ENCODE measurements around the gene TMPRSS11D. TPM values are rescaled to one million over a fixed set of nuclear protein-coding genes. Genes with fewer than 3 reads are reported as not detected.

The TMPRSS11D gene
- total RNA-seq, 4 donors from 2014 or later, result 45.0 to 208 (median 163) TPM

DNA sequence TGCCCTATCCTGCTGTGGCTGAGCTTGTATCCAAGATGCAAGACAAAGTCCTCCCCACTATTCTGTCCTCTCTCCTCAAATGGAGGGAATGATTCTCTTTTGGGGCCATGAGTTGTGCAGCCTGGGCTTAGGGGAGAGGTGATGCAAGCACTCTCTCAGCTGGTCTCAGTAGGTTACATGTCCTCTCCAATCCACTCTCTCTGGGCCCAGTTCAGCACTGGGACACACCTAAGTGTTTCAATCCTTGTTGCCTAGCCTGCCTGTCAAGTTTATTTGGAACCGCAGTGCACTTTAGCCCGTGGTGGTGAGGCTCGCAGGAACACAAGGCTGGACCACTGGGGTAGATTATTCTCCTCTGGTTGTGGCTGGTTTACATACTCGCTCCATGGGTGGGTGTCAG lies 23.8 kb upstream of the TMPRSS11D start:
- no peaks in the 10 kb centered on the region for H3K9me3 ChIP-seq
- intact Hi-C loops (cut with DNase I), result no loop called here

DNA sequence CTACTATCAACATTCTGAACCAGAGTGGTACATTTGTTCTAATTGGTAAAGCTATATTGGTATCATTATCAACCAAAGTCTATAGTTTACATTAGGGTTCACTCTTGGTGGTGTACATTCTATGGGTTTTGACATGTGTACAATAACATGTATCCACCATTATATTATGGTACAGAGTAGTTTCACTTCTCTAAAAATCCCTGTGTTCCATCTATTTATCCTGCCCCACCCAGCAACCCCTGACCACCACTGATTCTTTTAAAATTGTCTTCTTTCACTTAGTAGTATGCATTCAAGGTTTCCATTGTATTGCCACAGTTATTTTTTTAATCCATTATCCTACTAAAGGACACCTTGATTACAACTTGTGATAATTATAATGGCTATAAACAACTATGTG lies 15.3 kb upstream of the TMPRSS11D start:
- no peaks in the 10 kb centered on the region for H3K27me3 ChIP-seq
- H3K4me3 ChIP-seq, result no peak overlapping the region
- intact Hi-C loops (cut with DNase I), result no loop called here
- H3K9me3 ChIP-seq, result no peaks in the 10 kb centered on the region
- H3K27ac ChIP-seq, result no peak overlapping the region
- no peaks in the 10 kb centered on the region for H3K4me1 ChIP-seq
- DNase-seq, result no peak
- H3K36me3 ChIP-seq, result no peaks in the 10 kb centered on the region
- TF ChIP-seq, protein P1, sequence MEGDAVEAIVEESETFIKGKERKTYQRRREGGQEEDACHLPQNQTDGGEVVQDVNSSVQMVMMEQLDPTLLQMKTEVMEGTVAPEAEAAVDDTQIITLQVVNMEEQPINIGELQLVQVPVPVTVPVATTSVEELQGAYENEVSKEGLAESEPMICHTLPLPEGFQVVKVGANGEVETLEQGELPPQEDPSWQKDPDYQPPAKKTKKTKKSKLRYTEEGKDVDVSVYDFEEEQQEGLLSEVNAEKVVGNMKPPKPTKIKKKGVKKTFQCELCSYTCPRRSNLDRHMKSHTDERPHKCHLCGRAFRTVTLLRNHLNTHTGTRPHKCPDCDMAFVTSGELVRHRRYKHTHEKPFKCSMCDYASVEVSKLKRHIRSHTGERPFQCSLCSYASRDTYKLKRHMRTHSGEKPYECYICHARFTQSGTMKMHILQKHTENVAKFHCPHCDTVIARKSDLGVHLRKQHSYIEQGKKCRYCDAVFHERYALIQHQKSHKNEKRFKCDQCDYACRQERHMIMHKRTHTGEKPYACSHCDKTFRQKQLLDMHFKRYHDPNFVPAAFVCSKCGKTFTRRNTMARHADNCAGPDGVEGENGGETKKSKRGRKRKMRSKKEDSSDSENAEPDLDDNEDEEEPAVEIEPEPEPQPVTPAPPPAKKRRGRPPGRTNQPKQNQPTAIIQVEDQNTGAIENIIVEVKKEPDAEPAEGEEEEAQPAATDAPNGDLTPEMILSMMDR (IDR thresholded peaks at IDR 0.05), result no peak
- no peak for TF ChIP-seq POLR2A (IDR thresholded peaks at IDR 0.05)

More for the DNA sequence above, 23.8 kb upstream of the TMPRSS11D start:
- WGBS, 2 donors, result 71 to 72% methylated on average over 3 to 4 of the region's 4 CpGs
- TF ChIP-seq, protein P1 (IDR thresholded peaks at IDR 0.05), result no peak
- TF ChIP-seq POLR2A (IDR thresholded peaks at IDR 0.05), result no peak
- Histone ChIP-seq H3K4me1 (peaks cover 0 to 15% (median 0%) of the 10 kb centered on the region in 3 donors), H3K27ac (peak overlapping the region in 3 of 4 donors; percentile 28 to 41 (median 29)), H3K27me3 (peaks cover 0 to 3% (median 0%) of the 10 kb centered on the region in 4 donors), H3K36me3 (no peaks in the 10 kb centered on the region), H3K4me3 (no peak overlapping the region)
- no peak for DNase-seq

DNA sequence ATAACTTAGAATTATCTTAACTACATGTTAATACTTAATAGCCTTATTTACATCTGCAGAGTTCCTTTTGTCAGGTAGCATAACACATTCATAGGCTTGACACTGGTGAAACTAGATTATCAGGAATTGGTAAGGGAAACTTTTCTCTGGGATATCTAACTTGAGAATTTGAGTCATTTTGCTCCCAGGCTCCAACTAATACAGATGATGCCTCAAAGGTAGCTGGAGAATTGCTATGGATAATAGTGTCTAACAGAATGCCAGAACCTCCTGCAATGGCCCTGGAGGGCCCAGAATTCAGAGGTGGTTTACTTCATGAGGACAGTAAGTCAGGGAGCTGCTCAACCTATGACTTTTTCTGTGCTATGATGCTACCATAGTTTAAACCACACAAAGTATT lies 13.9 kb upstream of the TMPRSS11D start:
- intact Hi-C loops (cut with DNase I), result no loop called here
- Histone ChIP-seq H3K27me3 (no peaks in the 10 kb centered on the region), H3K27ac (no peak overlapping the region), H3K36me3 (no peaks in the 10 kb centered on the region), H3K9me3 (no peaks in the 10 kb centered on the region), H3K4me3 (no peak overlapping the region), H3K4me1 (no peaks in the 10 kb centered on the region)
- TF ChIP-seq, protein P1 (IDR thresholded peaks at IDR 0.05), result no peak
- TF ChIP-seq POLR2A (IDR thresholded peaks at IDR 0.05), result no peak
- no peak for DNase-seq

DNA sequence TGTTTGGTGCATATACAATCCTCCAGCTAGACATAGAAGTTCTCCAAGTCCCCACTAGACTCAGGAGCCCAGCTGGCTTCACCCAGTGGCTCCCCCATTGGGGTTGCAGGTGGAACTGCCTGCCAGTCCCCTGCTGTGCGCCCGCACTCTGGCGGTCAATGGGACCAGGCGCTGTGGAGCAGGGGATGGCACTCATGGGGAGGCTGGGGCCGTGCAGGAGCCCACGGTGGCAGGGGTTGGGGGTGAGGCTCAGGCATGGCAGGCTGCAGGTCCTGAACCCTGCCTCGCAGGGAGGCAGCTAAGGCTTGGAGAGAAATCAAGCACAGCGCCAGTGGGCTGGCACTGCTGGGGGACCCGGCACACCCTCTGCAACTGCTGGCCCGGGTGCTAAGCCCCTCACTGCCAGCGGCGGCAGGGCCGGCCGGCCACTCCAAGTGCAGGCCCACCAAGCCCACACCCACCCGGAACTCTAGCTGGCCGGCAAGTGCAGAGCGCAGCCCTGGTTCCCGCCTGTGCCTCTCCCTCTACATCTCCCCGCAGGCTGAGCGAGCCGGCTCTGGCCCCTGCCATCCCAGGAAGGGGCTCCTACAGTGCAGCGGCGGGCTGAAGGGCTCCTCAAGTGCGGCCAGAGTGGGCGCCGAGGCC lies 12.7 kb upstream of the TMPRSS11D start:
- no peak for TF ChIP-seq POLR2A (IDR thresholded peaks at IDR 0.05)
- TF ChIP-seq, protein P1 (IDR thresholded peaks at IDR 0.05), result no peak
- no peaks in the 10 kb centered on the region for H3K36me3 ChIP-seq
- no peaks in the 10 kb centered on the region for H3K27me3 ChIP-seq
- H3K4me1 ChIP-seq, result no peaks in the 10 kb centered on the region
- DNase-seq, result no peak
- H3K9me3 ChIP-seq, result no peaks in the 10 kb centered on the region
- no peak overlapping the region for H3K27ac ChIP-seq
- 97% methylated on average over 9 of the region's 26 CpGs; no CpG with 5 or more reads in 1 of the 2 donors for WGBS, 2 donors
- intact Hi-C loops (cut with DNase I), result no loop called here
- H3K4me3 ChIP-seq, result no peak overlapping the region

GRCh38 chr4:67894659-67895058 lies 10.9 kb upstream of the TMPRSS11D start:
- intact Hi-C loops (cut with DNase I), result no loop called here
- Histone ChIP-seq H3K27ac (no peak overlapping the region), H3K36me3 (no peaks in the 10 kb centered on the region), H3K27me3 (no peaks in the 10 kb centered on the region), H3K4me3 (no peak overlapping the region), H3K4me1 (peaks cover 0 to 4% (median 0%) of the 10 kb centered on the region in 3 donors), H3K9me3 (no peaks in the 10 kb centered on the region)
- DNase-seq, result no peak
- WGBS, 2 donors, result 68% methylated on average over 1 of the region's 1 CpG
- TF ChIP-seq, protein P1 (IDR thresholded peaks at IDR 0.05), result no peak
- TF ChIP-seq POLR2A (IDR thresholded peaks at IDR 0.05), result no peak

All from esophagus squamous epithelium (tissue), 5 donors.